ENCODE results near the gene FGF12.

Gene FGF12

GRCh38 chr3:192275741-192276355, 451.5 kb downstream of the FGF12 start:
- TF ChIP-seq TSHZ2 (CRISPR knock-in tag; IDR thresholded peaks at IDR 0.05) (no peak), CSRNP3 (CRISPR knock-in tag; IDR thresholded peaks at IDR 0.05) (no peak), TOX (CRISPR knock-in tag; IDR thresholded peaks at IDR 0.05; ENCODE audit: borderline replicate concordance) (no peak), ARNTL (CRISPR knock-in tag; IDR thresholded peaks at IDR 0.05; ENCODE audit: borderline replicate concordance, low read depth) (no peak), ESRRG (CRISPR knock-in tag; IDR thresholded peaks at IDR 0.05) (no peak), ZNF8 (CRISPR knock-in tag; IDR thresholded peaks at IDR 0.05) (no peak), PPARA (CRISPR knock-in tag; IDR thresholded peaks at IDR 0.05; ENCODE audit: borderline replicate concordance) (no peak), ZFP30 (CRISPR knock-in tag; IDR thresholded peaks at IDR 0.05) (no peak), ISL1 (CRISPR knock-in tag; IDR thresholded peaks at IDR 0.05) (no peak), ZC3H10 (CRISPR knock-in tag; IDR thresholded peaks at IDR 0.05) (no peak), BACH2 (CRISPR knock-in tag; IDR thresholded peaks at IDR 0.05; ENCODE audit: borderline replicate concordance) (no peak), ZFP3 (CRISPR knock-in tag; IDR thresholded peaks at IDR 0.05) (no peak), ZNF565 (CRISPR knock-in tag; conservative IDR thresholded peaks at IDR 0.05; ENCODE audit: low read depth) (no peak), OSR1 (CRISPR knock-in tag; IDR thresholded peaks at IDR 0.05) (no peak), GLIS3 (CRISPR knock-in tag; IDR thresholded peaks at IDR 0.05) (no peak)
- no peak for ATAC-seq

GRCh38 chr3:192273697-192274010, 453.7 kb downstream of the FGF12 start:
- TF ChIP-seq ZNF70 (CRISPR knock-in tag; IDR thresholded peaks at IDR 0.05): no peak
- no peak for TF ChIP-seq ZNF8 (CRISPR knock-in tag; IDR thresholded peaks at IDR 0.05)
- TF ChIP-seq ZFP30 (CRISPR knock-in tag; IDR thresholded peaks at IDR 0.05): no peak
- TF ChIP-seq SNAI2 (CRISPR knock-in tag; IDR thresholded peaks at IDR 0.05): no peak
- TF ChIP-seq BACH2 (CRISPR knock-in tag; IDR thresholded peaks at IDR 0.05; ENCODE audit: borderline replicate concordance): no peak
- no peak for TF ChIP-seq TCF4 (CRISPR knock-in tag; IDR thresholded peaks at IDR 0.05; ENCODE audit: borderline replicate concordance)
- ATAC-seq: no peak

- ATAC-seq: no peak
- TF ChIP-seq TOX (CRISPR knock-in tag; IDR thresholded peaks at IDR 0.05; ENCODE audit: borderline replicate concordance) (no peak), CSRNP3 (CRISPR knock-in tag; IDR thresholded peaks at IDR 0.05) (no peak), PATZ1 (CRISPR knock-in tag; IDR thresholded peaks at IDR 0.05; ENCODE audit: borderline replicate concordance) (no peak), BACH2 (CRISPR knock-in tag; IDR thresholded peaks at IDR 0.05; ENCODE audit: borderline replicate concordance) (no peak), SNAI2 (CRISPR knock-in tag; IDR thresholded peaks at IDR 0.05) (no peak), TCF4 (CRISPR knock-in tag; IDR thresholded peaks at IDR 0.05; ENCODE audit: borderline replicate concordance) (no peak), ESRRG (CRISPR knock-in tag; IDR thresholded peaks at IDR 0.05) (no peak), CREB5 (CRISPR knock-in tag; IDR thresholded peaks at IDR 0.05; ENCODE audit: low read depth) (no peak), POU6F1 (CRISPR knock-in tag; IDR thresholded peaks at IDR 0.05; ENCODE audit: borderline replicate concordance, low read depth) (no peak), ZNF565 (CRISPR knock-in tag; conservative IDR thresholded peaks at IDR 0.05; ENCODE audit: low read depth) (no peak), ZC3H10 (CRISPR knock-in tag; IDR thresholded peaks at IDR 0.05) (no peak), TSHZ2 (CRISPR knock-in tag; IDR thresholded peaks at IDR 0.05) (no peak), CSDC2 (CRISPR knock-in tag; IDR thresholded peaks at IDR 0.05) (no peak), OSR1 (CRISPR knock-in tag; IDR thresholded peaks at IDR 0.05) (no peak), ZFP30 (CRISPR knock-in tag; IDR thresholded peaks at IDR 0.05) (no peak)
These were observed 454.2 kb downstream of the FGF12 start for GRCh38 chr3:192273001-192273696.
